ENCODE results near the gene FOXL2. TPM values are rescaled to one million over a fixed set of nuclear protein-coding genes. Genes with fewer than 3 reads are reported as not detected.
A peak's percentile ranks its signal among the peaks of the same experiment; 100 is the strongest.

Gene FOXL2
- total and polyA plus RNA-seq, 2 of the 13 experiments (the other 11 are each of a cell fraction or from before 2014, with no cell fraction given), result not detected

GRCh38 chr3:138915503-138916498 lies 31.1 kb downstream of the FOXL2 start (continued):
- TF ChIP-seq ATAD3A (CRISPR knock-in tag; IDR thresholded peaks at IDR 0.05), result no peak
- TF ChIP-seq RBAK (CRISPR knock-in tag; IDR thresholded peaks at IDR 0.05), result no peak
- TF ChIP-seq NFIB (CRISPR knock-in tag; IDR thresholded peaks at IDR 0.05; ENCODE audit: borderline replicate concordance), result no peak
- TF ChIP-seq ZNF205 (CRISPR knock-in tag; IDR thresholded peaks at IDR 0.05), result no peak
- no peak for TF ChIP-seq WIZ (CRISPR knock-in tag; IDR thresholded peaks at IDR 0.05)
- TF ChIP-seq ZNF749 (CRISPR knock-in tag; IDR thresholded peaks at IDR 0.05; ENCODE audit: borderline replicate concordance), result no peak; the same call in 1 of the 2 replicates
- 0 out of 2 replicates have a peak, but pooled peaks have one; percentile 34 for TF ChIP-seq FOSL2 (CRISPR knock-in tag; IDR thresholded peaks at IDR 0.05)
- no peak for TF ChIP-seq NFE2 (CRISPR knock-in tag; IDR thresholded peaks at IDR 0.05)
- TF ChIP-seq MED13 (CRISPR knock-in tag; IDR thresholded peaks at IDR 0.05), result 0 out of 2 replicates have a peak, but pooled peaks have one; percentile 43
- TF ChIP-seq ZSCAN29 (CRISPR knock-in tag; conservative IDR thresholded peaks at IDR 0.05), result no peak; the same call in 1 of the 2 replicates
- TF ChIP-seq NFE2L1 (CRISPR knock-in tag; IDR thresholded peaks at IDR 0.05; ENCODE audit: borderline replicate concordance), result no peak
- no peak for TF ChIP-seq IRX3 (CRISPR knock-in tag; IDR thresholded peaks at IDR 0.05; ENCODE audit: borderline replicate concordance, low read depth)
- TF ChIP-seq ZNF44 (CRISPR knock-in tag; IDR thresholded peaks at IDR 0.05), result no peak
- peak; percentile 34; the same call in 1 of the 2 replicates for TF ChIP-seq TBX2 (CRISPR knock-in tag; IDR thresholded peaks at IDR 0.05; ENCODE audit: borderline replicate concordance)
- 0 out of 2 replicates have a peak, but pooled peaks have one; percentile 36 for TF ChIP-seq ZBTB43 (CRISPR knock-in tag; conservative IDR thresholded peaks at IDR 0.05)
- TF ChIP-seq ZNF776 (CRISPR knock-in tag; IDR thresholded peaks at IDR 0.05), result peak; percentile 28; the same call in 1 of the 2 replicates
- TF ChIP-seq TOE1 (CRISPR knock-in tag; IDR thresholded peaks at IDR 0.05), result no peak
- TF ChIP-seq KLF6 (CRISPR knock-in tag; IDR thresholded peaks at IDR 0.05), result no peak
- TF ChIP-seq GATA4 (IDR thresholded peaks at IDR 0.05; ENCODE audit: borderline replicate concordance, low read depth), result no peak
- no peak for TF ChIP-seq CBX2 (IDR thresholded peaks at IDR 0.05; ENCODE audit: low read depth, low read length)
- TF ChIP-seq CBX2 (CRISPR knock-in tag; IDR thresholded peaks at IDR 0.05; ENCODE audit: low read depth), result no peak
- no peak for TF ChIP-seq SKI (IDR thresholded peaks at IDR 0.05; ENCODE audit: partially characterized antibody)
- no peak; the same call in 1 of the 2 replicates for TF ChIP-seq MXD3 (CRISPR knock-in tag; IDR thresholded peaks at IDR 0.05)
- TF ChIP-seq ZNF33B (CRISPR knock-in tag; IDR thresholded peaks at IDR 0.05), result no peak
- no peak for TF ChIP-seq SRSF4 (IDR thresholded peaks at IDR 0.05; ENCODE audit: low read depth, low read length, poor library complexity, severe bottlenecking)
- TF ChIP-seq MAX (IDR thresholded peaks at IDR 0.05), result 0 out of 2 replicates have a peak, but pooled peaks have one; percentile 42
